Central memory CD4-positive, alpha-beta T cell (primary cell): Measurements from ENCODE around the gene NCBP2.

ENCODE experiments used
- DNase-seq: peaks from one replicate; pipeline ENCODE4 v3.0.0; 2022
- total RNA-seq, 3 experiments: gene quantifications; one replicate each; lab custom pipeline; 2026; lab: John Stamatoyannopoulos, UW

NCBP2 gene
- 83.2 to 249 (median 125) reads per million in 3 experiments for total RNA-seq

DNA sequence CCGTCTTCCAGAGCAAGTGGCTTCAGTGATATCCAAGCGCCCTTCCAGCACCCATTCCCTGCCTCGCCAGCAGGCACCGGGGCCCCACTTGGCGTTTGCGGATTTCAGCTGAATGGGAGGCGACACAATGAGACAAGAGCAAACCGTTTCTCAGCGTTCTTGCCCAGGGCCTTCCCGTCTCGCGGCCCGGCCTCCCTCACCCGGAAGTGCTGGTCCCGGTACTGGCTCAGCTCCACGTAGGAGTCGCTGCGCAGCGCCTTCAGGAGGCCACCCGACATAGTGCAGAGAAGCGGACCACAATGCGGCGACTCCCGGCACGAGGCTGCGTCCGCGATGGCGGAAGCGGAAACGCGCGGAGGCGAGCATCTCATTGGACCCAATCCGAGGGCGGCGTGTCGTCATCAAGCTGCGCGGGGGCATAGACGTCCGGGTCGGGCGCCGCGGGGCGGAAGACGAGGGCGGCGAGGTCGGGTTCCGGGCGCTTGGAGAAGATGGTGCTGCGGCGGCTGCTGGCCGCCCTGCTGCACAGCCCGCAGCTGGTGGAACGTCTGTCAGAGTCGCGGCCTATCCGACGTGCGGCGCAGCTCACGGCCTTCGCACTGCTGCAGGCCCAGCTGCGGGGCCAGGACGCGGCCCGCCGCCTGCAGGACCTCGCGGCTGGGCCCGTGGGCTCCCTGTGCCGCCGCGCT lies at the start of gene NCBP2:
Gene NCBP2, minus strand, starts transcription at position 303 of the 689 bp plus-strand sequence. Its CDS starts 25 bp downstream, at position 278.
- DNase-seq = peak; percentile 98

DNA sequence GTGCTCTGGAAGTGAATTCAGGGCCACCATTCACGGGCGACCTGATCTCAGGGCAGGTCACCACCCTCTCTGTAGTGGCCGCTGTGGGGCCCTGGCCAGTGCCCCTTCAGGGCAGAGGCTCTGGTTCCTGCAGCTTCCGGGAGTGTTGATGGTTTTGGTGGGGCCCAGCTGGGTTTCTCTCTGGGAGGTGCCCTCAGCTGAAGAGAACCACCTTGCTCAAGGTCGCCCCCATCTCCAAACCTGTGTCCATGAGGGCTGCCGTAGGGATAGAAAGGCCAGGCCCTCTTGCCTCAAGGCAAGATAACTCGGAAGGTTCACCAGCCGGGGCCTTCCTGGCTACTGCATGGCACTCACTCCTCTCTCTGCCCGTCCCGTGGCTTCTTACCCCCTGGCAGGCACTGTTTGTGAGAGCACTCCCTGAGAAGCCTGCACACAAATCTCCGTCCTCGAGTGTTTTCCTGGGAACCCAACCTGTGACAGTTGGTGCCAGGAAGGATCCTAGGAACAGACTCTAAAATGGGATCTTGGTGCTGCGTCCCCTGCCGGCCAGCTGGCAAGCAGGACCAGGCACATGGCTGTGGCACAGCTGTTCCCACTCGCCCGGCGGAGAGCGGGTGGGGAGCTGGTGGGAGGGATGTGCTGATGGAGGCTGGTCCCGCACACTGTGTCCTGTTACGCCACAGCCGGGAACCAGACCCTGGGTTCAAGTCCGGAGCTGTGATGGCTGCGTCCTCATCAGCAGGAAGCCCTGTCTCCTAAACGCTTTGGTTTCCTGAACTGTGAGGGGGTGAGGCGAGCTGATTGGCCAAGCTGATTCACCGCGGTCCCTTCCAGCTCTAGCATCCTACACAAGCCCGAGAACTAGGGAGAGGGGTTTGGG lies 49.5 kb upstream of the NCBP2 start:
- no peak for DNase-seq

DNA sequence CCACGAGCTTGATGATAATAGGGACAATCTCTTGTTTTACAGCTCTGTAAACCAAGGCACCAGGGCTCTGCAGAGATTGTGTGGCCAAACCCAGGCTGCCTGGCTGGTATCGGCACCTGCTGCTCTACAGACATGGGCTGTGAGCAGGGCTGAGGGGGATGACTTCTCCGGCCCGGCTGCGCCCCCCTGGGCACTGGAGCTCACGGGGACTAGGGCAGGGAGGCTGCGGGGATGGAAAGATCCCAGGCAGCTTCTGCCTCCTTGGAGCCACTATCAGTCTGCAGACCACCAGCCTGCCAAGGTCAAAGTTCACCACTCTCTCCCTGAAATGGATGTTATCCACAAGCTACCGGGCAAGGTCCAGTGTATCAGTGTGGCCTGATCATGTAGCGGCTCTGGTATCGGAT lies 48.3 kb upstream of the NCBP2 start:
- no peak for DNase-seq

DNA sequence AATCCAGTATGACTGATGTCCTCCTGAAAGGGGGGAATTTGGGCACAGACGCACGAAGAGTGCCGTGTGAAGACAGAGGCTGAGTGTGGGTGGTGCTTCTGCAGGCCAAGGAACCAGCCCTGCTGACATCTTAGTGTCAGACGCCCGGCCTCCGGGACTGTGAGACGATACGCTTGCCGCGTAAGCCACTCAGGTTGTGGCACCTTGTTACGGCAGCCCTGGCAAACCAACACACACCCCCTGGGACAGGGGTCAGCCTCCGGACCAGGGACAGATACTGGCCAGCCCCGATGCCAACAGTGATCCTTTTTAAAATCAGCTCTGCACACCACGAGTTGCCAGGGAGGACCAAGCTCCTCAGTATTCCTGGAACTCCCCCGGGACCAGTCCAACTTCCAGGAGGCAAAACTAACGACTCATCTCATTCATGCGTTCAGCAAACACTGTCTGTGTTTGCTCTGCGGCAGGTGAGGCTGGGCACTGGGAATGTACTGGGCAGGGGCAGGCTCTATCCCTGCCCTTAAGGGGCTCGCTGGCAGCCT lies 47.5 kb upstream of the NCBP2 start:
- DNase-seq = no peak

DNA sequence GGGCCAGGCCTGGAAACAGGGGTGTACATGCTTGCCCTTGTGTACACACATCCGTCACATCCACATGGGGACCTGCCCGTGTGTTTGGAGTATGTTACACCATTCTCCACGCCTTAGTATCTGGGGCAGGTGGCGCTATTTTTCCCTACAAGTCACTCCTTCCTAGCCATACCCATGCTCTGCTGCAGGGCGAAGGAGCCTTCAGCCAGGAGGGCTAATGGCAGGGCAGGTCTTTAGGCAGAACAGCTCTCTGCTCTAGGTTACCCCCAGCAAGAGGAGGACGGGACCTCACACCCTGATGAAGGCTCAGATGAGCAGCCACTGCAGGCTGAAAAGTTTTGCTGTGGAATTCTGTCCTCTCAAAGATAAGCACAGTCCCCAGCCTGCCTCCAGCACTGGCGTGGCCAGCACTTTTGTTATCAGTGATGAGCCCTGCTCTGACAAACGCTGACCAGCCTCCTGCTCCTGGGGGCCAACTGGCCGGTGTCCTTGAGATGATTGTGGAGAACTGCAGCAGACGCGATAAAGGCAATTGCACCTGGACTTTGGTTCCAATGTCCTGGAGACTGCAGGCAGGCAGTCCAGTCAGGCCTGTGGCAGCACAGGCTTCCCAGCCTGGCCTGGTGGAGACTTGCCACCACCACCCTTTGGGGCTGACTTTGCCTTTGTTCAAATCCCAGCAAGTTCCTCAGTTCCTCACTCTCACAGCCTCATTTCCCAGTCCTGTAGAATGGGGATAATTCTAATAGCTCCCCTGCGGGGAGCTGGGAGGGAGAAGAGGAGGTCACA lies 46.1 kb upstream of the NCBP2 start:
- DNase-seq = no peak

DNA sequence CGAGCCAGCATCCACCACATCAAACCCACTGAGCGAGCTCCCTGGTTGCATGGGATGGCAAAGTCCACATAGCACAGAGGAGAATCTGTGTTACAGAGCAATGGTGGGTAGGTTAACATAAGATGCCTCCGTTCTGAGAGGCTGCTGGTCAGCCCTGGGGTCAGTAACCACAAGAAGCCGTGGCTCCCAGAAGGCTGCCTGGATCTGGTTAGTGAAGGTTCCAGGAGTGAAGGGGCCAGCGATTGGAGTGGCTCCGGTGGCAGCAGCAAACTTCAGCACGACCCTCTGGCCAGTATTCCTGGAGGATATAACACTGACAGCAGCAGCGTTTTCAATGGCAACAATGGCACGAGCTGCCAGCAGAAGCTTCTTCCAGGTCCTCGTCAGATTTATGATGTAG lies 44.7 kb upstream of the NCBP2 start:
- no peak for DNase-seq

DNA sequence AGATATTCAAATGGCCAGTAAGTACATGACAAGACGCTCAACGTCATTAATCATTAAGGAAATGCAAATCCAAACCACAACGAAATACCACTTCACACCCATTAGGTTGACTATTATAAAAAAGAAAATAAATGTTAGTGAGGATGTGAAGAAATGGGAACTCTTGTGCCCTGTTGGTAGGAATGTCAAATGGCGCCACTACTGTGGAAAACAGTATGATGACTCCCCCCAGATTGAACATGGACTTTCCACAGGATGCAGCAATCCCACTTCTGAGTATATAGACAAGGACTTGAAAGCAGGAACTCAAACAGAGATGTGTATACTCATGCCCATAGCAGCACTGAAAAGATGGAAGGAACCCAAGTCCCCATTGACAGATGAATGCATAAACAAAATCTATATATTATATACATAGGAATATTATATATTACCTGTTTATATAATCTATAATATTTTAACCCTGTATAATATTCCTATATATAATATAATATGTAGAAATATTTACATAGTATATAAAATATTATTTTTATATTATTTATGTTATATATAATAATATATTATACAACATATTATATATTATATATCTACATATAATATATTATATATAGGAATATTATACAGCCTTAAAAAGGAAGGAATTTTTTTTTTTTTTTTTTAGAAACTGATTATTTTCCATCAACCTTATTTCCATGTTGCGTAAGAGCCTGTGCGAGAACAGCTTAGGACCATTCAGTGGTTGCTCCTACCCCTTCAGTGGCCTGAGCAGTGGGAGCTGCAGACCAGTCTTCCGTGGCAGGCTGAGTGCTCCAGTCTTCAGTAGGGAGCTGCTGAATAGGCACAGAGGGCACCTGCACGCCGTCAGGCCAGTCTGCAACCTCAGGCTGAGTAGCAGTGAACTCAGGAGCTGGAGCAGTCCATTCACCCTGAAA lies 43.9 kb upstream of the NCBP2 start:
- DNase-seq = no peak

DNA sequence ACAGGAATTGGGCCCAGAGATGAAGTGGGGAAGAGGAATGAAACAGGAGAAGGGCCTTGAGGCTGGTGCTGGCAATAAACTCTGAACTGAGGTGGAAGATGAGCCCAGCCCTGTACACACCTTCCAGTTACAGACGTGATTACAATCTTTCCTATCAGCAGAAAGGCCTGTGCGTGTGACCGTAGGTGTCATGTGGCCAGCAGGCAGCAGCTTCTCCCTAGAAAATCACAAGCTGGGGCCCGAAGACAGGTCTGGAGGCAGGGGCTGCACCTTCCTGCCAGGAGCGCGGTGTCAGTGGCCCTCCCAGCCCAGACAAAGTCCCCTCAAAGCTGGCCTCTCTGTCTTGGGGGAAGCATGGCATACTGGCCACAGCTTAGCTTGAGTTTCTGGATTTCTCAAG lies 43.0 kb upstream of the NCBP2 start:
- DNase-seq = no peak

DNA sequence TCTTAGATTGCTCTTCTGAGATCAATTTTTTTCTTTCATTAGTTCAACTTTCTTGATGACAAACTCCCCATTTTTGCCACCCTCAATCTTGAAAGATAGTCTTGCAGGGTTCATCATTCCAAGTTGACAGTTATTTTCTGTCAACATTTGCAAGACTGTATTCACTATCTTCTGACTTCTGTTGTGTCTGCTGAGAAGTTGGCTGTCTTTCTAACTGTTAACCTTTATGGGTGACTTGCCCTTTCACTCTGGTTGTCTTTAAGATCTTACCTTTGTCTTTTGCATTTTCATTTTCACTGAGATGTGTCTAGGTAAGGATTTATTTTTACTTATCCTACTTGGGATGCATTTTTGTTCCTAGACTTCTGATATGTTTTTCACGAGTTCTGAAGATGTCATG lies 40.9 kb upstream of the NCBP2 start:
- DNase-seq = no peak

DNA sequence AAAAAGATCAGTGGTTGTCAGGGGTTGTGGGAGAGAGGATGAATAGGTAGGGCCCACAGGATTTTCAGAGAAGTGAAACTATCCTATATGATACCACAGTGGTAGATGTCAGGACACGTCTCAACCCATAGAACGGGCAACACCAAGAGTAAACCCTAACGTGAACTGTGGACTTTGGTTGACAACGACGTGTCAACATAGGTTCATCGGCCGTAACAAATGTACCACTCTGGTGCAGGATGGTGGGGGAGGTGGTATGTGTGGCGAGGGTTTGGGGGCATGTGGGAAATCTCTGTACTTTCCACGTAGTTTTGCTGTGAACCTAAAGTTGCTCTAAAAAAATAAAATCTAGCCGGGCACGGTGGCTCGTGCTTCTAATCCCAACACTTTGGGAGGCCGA lies 39.3 kb upstream of the NCBP2 start:
- DNase-seq = no peak

DNA sequence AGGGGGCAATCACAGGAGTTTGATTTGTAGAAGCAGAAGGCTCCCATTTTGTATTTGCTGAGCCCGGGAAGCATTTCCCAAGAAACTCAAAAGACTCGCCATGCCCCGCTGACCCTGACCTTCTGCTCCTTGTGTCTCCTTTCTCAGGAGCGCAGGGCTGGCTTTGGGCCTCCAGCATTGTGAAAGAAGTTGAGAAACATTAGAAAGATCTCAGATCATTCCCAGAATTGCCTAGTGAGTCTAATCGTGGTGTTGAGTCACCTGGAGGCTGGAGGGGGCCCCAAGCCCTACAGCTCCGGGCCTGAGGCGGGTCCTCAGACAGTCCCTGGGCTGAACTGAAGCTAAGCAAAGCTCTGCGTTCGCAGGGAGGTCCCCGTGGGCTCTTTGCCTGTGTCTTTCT lies 37.2 kb upstream of the NCBP2 start:
- no peak for DNase-seq

DNA sequence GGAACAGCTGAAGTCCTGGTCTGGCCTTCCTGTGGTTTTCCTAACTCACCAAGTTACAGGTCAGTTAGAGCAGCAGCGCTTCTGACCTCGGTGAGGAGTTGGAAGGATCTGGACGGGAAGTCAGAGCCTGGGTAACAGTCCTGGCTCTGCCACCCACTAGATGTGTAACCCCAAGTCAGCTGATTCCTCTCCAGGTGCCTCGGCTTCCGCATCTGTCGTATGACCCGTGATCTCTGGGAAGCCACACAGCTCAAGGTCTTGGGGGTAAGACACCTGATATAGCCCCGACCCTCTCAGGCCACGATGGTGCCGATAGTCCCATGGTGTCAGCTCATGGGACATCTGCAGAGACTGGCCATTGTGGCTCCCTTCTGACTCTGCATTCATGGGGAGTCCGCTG lies 34.6 kb upstream of the NCBP2 start:
- DNase-seq = no peak

DNA sequence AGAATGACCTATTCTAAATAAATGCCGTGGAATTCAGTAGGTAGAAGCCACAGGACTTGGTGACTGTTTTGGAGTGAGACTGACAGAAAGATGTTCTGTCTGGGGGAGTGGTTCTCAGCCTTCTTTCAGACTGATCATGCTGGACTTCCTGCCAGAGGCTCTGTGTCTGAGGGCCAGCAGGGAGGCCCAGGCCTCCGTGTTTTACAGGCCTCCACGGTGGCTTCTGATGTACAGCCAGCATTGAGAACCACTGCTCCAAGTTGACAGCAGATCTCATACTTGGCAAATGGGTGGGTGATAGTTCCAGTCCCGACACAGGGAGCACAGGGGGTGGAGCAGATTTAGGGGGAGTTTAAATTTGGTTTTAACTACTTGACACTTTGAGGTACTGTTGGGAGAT lies 33.0 kb upstream of the NCBP2 start:
- DNase-seq = no peak

DNA sequence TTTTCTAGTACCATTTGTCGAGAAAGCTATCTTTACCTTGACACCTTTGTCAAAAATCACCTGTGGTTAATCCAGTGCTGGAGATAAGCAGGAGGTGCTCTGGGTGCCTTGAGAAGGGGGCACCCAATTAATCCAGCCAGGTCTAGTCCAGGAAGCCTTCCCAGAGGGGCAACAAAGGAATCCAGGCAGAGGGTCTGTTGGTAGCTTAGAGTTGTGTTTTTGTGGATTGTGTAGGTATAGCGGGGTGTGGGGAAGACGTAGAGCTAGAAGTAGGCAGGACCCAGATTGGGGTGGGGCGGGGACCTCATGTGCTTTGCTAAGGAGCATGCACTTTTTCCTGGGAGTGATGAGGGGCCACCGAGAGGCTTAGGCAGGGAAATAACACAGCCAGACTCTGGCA lies 32.3 kb upstream of the NCBP2 start:
- DNase-seq = no peak

DNA sequence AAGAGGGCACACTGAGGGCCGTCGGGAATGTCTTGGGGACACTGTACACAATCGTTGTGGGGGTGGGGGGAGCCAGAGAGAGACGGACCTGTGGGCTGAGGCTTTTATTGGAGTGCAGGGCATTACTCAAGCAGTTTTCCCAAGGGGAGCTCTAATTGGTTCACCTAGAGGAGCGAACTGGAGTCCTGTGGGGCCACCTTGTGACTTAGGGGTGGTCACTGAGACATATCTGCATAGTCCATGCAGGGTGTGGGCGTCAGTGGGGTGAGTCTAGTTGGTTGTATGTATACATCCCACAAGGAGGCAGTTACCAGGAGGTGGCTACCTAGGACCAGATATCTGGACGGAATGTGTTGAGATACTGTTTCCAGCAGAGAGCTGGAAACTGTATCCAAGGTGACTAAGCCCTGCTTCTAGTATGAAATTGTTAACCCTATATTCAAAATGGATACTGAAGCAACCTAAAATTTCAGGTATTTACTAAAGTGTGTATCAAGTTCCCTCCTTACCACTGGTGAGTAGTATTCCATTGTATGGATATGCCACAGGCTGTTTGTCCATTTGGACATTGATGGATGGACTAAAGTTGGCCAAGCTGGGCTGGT lies 28.9 kb upstream of the NCBP2 start:
- no peak for DNase-seq

DNA sequence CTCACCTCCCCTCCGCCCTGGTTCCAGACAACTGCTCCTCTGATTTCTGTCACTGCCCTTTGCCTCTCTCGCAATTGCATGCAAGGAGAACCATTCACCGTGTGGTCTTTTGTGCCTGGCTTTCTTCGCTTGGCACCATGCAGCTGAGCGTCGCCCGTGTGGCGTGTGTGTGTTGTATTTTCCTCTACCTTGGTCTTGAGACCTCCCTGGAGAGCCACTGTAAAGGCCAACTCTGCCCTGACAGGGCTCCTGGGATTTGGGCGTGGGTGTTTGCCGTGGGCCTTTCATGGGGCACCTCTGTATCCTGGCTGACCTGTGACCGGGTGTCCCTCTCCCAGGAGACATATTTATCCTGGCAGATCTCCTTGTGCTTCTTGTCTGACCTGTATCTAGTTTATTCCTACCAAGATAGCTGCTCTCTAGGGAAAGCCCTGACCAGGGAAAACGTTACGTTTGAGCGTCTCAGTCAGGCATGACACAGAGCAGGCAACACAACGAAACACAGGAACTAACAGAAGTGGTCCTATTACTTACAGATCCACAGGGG lies 28.3 kb upstream of the NCBP2 start:
- DNase-seq = no peak

DNA sequence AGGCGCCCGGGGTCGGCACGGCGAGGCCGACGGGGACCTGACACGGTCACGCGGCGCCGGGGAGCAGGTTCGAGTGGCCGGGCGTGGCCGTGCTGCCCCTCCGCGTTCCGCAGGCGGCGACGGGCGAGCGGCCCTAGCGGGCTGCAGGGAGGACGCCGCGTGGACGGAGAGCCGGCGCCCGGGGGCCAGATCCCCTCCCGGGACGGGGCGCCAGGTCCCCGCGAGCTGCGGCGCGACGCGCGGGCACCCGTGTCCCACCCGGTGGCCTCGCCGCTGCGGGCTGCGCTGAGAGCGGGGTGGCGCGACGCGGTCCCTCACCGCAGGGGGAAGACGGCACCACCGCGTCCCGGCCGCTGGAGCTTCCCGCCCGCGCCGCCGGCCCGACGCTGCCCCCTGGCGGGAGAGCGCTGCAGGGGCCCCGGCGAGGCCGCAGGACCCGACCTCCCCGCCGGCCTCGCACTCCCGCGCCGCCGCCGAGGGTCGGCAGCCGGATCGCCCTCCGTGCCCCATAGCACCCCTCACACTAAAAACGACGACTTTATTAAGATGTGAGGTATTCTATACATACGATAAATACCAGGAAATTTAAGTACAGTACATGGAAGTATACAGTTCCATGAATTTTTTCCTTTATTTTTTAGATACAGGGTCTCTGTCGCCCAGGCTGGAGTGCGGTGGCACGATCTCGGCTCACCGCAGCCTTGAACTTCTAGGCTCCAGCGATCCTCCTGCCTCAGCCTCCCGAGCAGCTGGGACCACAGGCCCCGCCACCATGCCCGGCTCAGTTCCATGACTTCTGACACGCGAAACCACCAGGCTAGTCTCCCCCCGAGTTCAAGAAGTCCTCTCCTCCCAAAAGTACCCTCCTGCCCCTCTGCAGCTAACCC lies 27.6 kb upstream of the NCBP2 start:
- peak; percentile 61 for DNase-seq

DNA sequence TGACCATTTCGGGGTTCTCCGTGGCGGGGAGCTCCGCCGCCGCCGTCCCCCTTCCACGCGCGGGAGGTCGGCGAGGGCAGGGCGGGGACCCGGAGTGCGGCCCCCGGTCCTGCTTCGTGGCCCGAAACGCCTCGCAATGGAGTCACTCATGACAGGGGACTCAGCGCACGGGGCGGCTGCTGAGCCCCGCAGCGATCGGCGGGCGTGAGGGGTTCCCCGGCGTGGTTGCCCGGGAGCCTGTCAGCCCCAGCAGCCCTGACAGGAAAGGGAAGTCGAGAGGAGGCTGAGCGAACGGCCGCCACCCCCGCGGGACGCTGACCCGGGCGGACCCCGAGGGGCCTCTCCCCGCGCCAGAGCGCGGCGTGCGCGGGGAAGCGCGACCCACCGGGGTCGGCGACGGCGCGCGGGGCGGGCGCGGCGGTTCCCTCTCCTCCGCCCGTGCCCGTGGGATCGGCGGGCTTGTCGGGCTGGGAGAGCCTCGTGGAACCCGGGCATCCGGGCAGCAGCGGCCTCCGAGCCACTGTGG lies 26.9 kb upstream of the NCBP2 start:
- DNase-seq = peak; percentile 32

DNA sequence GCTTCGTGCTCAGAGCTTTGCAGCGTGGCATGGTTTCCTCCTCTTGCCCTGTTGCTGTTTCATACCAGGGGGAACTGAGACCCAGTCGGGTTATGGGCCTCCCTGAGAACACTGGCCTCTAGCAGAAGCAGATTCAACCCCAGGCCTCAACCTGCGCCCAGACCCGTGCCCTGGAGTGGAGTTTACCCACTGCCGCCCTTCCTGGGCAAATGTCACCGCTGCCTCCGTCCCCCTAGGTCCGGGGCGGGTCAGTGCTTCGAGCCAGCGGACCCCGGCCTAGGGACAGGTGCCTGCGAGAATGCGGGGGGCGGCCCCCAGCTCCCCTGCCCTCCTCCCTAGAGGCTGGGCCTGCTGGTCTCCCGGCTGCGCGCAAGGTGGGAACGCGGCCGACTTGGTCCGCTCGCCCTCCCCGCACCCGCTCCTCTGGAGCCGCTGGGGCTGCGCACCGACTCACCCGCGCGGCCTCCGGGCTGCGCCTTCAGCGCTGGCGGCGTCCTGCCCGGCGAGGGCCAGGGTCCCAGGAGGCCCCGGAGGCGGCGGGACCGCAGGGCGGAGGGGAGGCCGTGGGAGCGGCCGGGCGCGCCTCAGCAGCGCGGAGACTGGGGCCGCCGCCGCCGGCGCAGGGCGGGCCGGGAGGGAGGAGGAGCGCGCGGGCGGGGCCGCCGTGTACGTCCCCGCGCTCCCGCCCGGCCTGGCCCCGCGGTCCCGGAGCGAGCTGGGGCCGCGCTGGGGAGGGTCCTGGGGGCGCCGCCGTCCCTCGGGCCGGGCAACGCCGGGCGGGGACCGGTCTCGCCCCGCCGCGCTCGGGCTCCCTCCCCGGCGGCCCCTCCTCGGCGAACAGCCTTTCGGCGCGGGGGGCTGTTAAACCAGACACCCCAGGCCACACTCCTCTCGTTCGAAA lies 26.2 kb upstream of the NCBP2 start, which contains the start of gene PIGZ:
Gene PIGZ, minus strand, starts transcription at position 601 of the 901 bp plus-strand sequence. CDS start 16,802 bp downstream, outside the sequence.
- DNase-seq = peak; percentile 19
